Endothelial cell of umbilical vein (primary cell): ENCODE data around the gene KIF4A. TPM values are rescaled to one million over a fixed set of nuclear protein-coding genes. Genes with fewer than 3 reads are reported as not detected.

Experiments used
- BruUV-seq: library from RNA; stranded (reverse); fragments of 400-500 nt; replicated peaks from 2 replicates; lab custom pipeline; 2021; lab: Mats Ljungman, UMichigan
- CTCF ChIA-PET: fragments of 300-600, 350-600 bp; sonication (Branson Sonifier 250); formaldehyde crosslinking; loops from one replicate; lab custom pipeline; 2021; ENCODE audit warnings: antibody characterized with exemption, inconsistent platforms; lab: Charles Lee
- POLR2A ChIA-PET: fragments of 300-600, 350-600 bp; sonication (Branson Sonifier 250); formaldehyde crosslinking; loops from one replicate; lab custom pipeline; 2021; ENCODE audit warnings: antibody characterized with exemption, inconsistent platforms; lab: Charles Lee
- DNase-seq: peaks from one replicate; pipeline ENCODE4 v3.0.0-alpha.2; 2011; ENCODE audit warnings: low read depth, low spot score
- FAIRE-seq: peaks from 2 replicates; lab custom pipeline; 2011; peaks lifted over from hg19 to GRCh38; lab: Jason Lieb, UNC
- H2AFZ ChIP-seq: 2 replicates; pipeline ENCODE4 v1.6.0; 2012; ENCODE audit warnings: low read depth, low read length, control low read depth, inconsistent platforms
- H3K27ac ChIP-seq: 2 replicates; pipeline ENCODE4 v1.5.1; 2011; ENCODE audit warnings: low read depth, mild to moderate bottlenecking, control low read depth, low read length, moderate library complexity; ENCODE audit not compliant: insufficient read depth
- H3K27me3 ChIP-seq, 2 experiments: 2 replicates each; pipeline versions ENCODE4 v1.6.0 to v1.6.1; 2011; ENCODE audit warnings: low read length in 2 of 2, mixed read lengths in 1 of 2; ENCODE audit not compliant: control insufficient read depth in 2 of 2, insufficient read depth in 2 of 2
- H3K36me3 ChIP-seq, 2 experiments: 2 replicates in 1 of 2; 3 replicates in 1 of 2; pipeline ENCODE4 v1.5.1; 2011; ENCODE audit warnings: low read length in 2 of 2, mild to moderate bottlenecking in 1 of 2, moderate library complexity in 1 of 2; ENCODE audit not compliant: control insufficient read depth in 2 of 2, insufficient read depth in 2 of 2; ENCODE audit errors: extremely low read depth in 1 of 2
- H3K4me1 ChIP-seq: 3 replicates; pipeline ENCODE4 v1.5.1; 2011; ENCODE audit warnings: mild to moderate bottlenecking, low read length; ENCODE audit not compliant: control insufficient read depth, insufficient read depth; ENCODE audit errors: extremely low read depth
- H3K4me2 ChIP-seq: 2 replicates; pipeline ENCODE4 v1.6.1; 2011; ENCODE audit warnings: low read length, control low read depth, mixed read lengths; ENCODE audit not compliant: insufficient read depth
- H3K4me3 ChIP-seq, 3 experiments: fragments of 200-600 bp in 1 of 3; sonication (generic), shearing (Covaris generic) in 1 of 3; replicated peaks in 1 of 3; 2 replicates each; pipeline ENCODE4 v1.5.1; 2011 to 2016; ENCODE audit warnings: control low read depth in 3 of 3, low read length in 3 of 3, mild to moderate bottlenecking in 2 of 3, inconsistent platforms in 1 of 3, low read depth in 1 of 3, moderate library complexity in 1 of 3; ENCODE audit not compliant: insufficient read depth in 1 of 3
- H3K79me2 ChIP-seq: 2 replicates; pipeline ENCODE4 v1.6.0; 2012; ENCODE audit warnings: low read length, inconsistent platforms; ENCODE audit not compliant: control insufficient read depth, insufficient read depth
- H3K9ac ChIP-seq: replicated peaks from 2 replicates; pipeline ENCODE3; 2011; ENCODE audit warnings: low read length, control low read depth; ENCODE audit not compliant: insufficient read depth; ENCODE audit errors: extremely low read depth
- H3K9me1 ChIP-seq: replicated peaks from 3 replicates; pipeline ENCODE4 v1.6.0; 2011; ENCODE audit warnings: mild to moderate bottlenecking, low read length; ENCODE audit not compliant: control insufficient read depth, insufficient read depth; ENCODE audit errors: extremely low read depth
- H3K9me3 ChIP-seq: replicated peaks from 2 replicates; pipeline ENCODE4 v1.5.1; 2012; ENCODE audit warnings: low read length, inconsistent platforms; ENCODE audit not compliant: control insufficient read depth, insufficient read depth
- H4K20me1 ChIP-seq: replicated peaks from 2 replicates; pipeline ENCODE3; 2011; ENCODE audit warnings: mild to moderate bottlenecking, low read length; ENCODE audit not compliant: control insufficient read depth, insufficient read depth; ENCODE audit errors: extremely low read depth
- FOS ChIP-seq: IDR thresholded peaks from 2 replicates; pipeline ENCODE4 v1.6.1; 2011; ENCODE audit warnings: mild to moderate bottlenecking, low read length, moderate library complexity, borderline replicate concordance; ENCODE audit not compliant: insufficient read depth
- GATA2 ChIP-seq: IDR thresholded peaks from 2 replicates; pipeline ENCODE4 v1.7.0; 2011; ENCODE audit warnings: low read depth, mild to moderate bottlenecking, moderate library complexity, mixed read lengths, low read length; ENCODE audit not compliant: insufficient read length, insufficient read depth
- JUN ChIP-seq: IDR thresholded peaks from 2 replicates; pipeline ENCODE4 v1.6.1; 2011; ENCODE audit warnings: borderline replicate concordance, low read depth; ENCODE audit not compliant: insufficient read length, insufficient read depth
- MAX ChIP-seq: IDR thresholded peaks from 2 replicates; pipeline ENCODE4 v1.6.1; 2011; ENCODE audit not compliant: insufficient read depth, insufficient read length
- MYC ChIP-seq: IDR thresholded peaks from one replicate; pipeline ENCODE4 v1.6.1; 2011; ENCODE audit warnings: mild to moderate bottlenecking, low read depth, low read length
- POLR2A ChIP-seq: IDR thresholded peaks from 2 replicates; pipeline ENCODE4 v1.6.1; 2012; ENCODE audit warnings: low read depth, mild to moderate bottlenecking, control low read depth, low read length
- POLR2AphosphoS5 ChIP-seq: IDR thresholded peaks from 2 replicates; pipeline ENCODE4 v1.6.1; 2012; ENCODE audit warnings: low read depth, mild to moderate bottlenecking, control low read depth, low read length, moderate library complexity; ENCODE audit not compliant: insufficient read depth
- dilution Hi-C: fragments of 300-500 bp; cut with MboI; formaldehyde crosslinking; loops from one replicate; pipeline ENCODE4 v1.15.0; 2019; ENCODE audit warnings: low sequenced_read_pairs; ENCODE audit not compliant: extremely low pct_ligation_motif_present
- intact Hi-C: fragments of 100-400 bp; cut with micrococcal nuclease; formaldehyde crosslinking; loops from one replicate; pipeline ENCODE4 v1.10.0; 2022
- polyA plus RNA-seq, 4 experiments: library from polyadenylated mRNA; depleted of rRNA in 3 of 4; stranded (reverse) in 3 of 4; unstranded in 1 of 4; fragments of >200 nt; gene quantifications; 2 replicates each; pipeline versions ENCODE4 v1.2.1 to v1.2.3, GENCODE V29; 2011 to 2012; ENCODE audit warnings: missing spikeins in 1 of 4
- total RNA-seq: library from RNA; stranded (reverse); gene quantifications from 2 replicates; pipeline ENCODE4 v1.2.3, GENCODE V29; 2021

KIF4A gene
- total and polyA plus RNA-seq, 2 donors (not counting 3 experiments of a cell fraction or from before 2014, with no cell fraction given), result 9.6 to 41.3 TPM

GRCh38 chrX:70254909-70255308 is 35.0 kb upstream of the KIF4A start:
- no peaks in the 10 kb centered on the region for H3K4me1 ChIP-seq
- no peak overlapping the region for H3K9ac ChIP-seq
- no peak for DNase-seq
- H3K9me1 ChIP-seq, result no peaks in the 10 kb centered on the region
- no peak for FAIRE-seq
- BruUV-seq, result no TSS peak
- ChIA-PET POLR2A (no interaction called here), CTCF (no interaction called here)
- no peaks in the 10 kb centered on the region for H3K36me3 ChIP-seq
- H3K27ac ChIP-seq, result no peak overlapping the region
- no peak overlapping the region for H2AFZ ChIP-seq
- no peaks in the 10 kb centered on the region for H4K20me1 ChIP-seq
- H3K4me2 ChIP-seq, result no peak overlapping the region
- no peaks in the 10 kb centered on the region for H3K9me3 ChIP-seq
- intact Hi-C loops, result no loop called here
- TF ChIP-seq FOS (no peak), POLR2AphosphoS5 (no peak), MAX (no peak), JUN (no peak), POLR2A (no peak)
- dilution Hi-C loops, result no loop called here
- H3K27me3 ChIP-seq, result no peaks in the 10 kb centered on the region
- no peak overlapping the region for H3K4me3 ChIP-seq
- no peaks in the 10 kb centered on the region for H3K79me2 ChIP-seq

- Histone ChIP-seq H3K36me3 (no peaks in the 10 kb centered on the region), H3K79me2 (no peaks in the 10 kb centered on the region), H3K27ac (no peak overlapping the region), H2AFZ (no peak overlapping the region), H3K4me1 (no peaks in the 10 kb centered on the region), H3K4me3 (no peak overlapping the region), H3K4me2 (no peak overlapping the region), H3K9me1 (no peaks in the 10 kb centered on the region), H4K20me1 (no peaks in the 10 kb centered on the region), H3K27me3 (no peaks in the 10 kb centered on the region), H3K9me3 (no peaks in the 10 kb centered on the region), H3K9ac (no peak overlapping the region)
- intact Hi-C loops (no loop called here), dilution Hi-C loops (no loop called here)
- TF ChIP-seq FOS (no peak), MYC (no peak), GATA2 (no peak)
- BruUV-seq, result no TSS peak
- FAIRE-seq, result no peak
- POLR2A ChIA-PET, result no interaction called here
- CTCF ChIA-PET, result no interaction called here
- DNase-seq, result no peak
These were observed 34.5 kb upstream of the KIF4A start for GRCh38 chrX:70255452-70255851.
